PFSK-1 (cell line): ENCODE measurements around the gene CLEC4F.

Experiments used
- FOXP2 ChIP-seq: optimal IDR thresholded peaks from 2 replicates; pipeline ENCODE3; 2011; ENCODE audit warnings: borderline replicate concordance, control low read depth, inconsistent platforms; ENCODE audit not compliant: insufficient read depth; ENCODE audit errors: extremely low read length, extremely low read depth
- POLR2AphosphoS5 ChIP-seq: IDR thresholded peaks from 2 replicates; pipeline ENCODE4 v1.6.1; 2012; ENCODE audit warnings: low read depth, mild to moderate bottlenecking, control low read depth, low read length, moderate library complexity
- REST ChIP-seq, 2 experiments: IDR thresholded peaks; 2 replicates each; pipeline versions ENCODE4 v1.6.1 to v1.8.0; 2011 to 2012; ENCODE audit warnings: low read depth in 2 of 2, low read length in 2 of 2, control low read depth in 1 of 2, inconsistent platforms in 1 of 2, mild to moderate bottlenecking in 1 of 2, moderate library complexity in 1 of 2; ENCODE audit not compliant: insufficient read depth in 1 of 2
- SIN3A ChIP-seq: IDR thresholded peaks from 2 replicates; pipeline ENCODE4 v1.6.1; 2012; ENCODE audit warnings: mild to moderate bottlenecking, low read length, moderate library complexity, borderline replicate concordance; ENCODE audit not compliant: insufficient read depth
- TAF1 ChIP-seq: IDR thresholded peaks from 2 replicates; pipeline ENCODE4 v1.6.1; 2012; ENCODE audit warnings: low read length, control low read depth, borderline replicate concordance; ENCODE audit not compliant: insufficient read depth

- TF ChIP-seq POLR2AphosphoS5 = no peak
- TF ChIP-seq SIN3A = no peak
- TF ChIP-seq REST (IDR thresholded peaks at IDR 0.05; ENCODE audit: insufficient read depth in 1 of 2, low read depth in 2 of 2, low read length in 2 of 2) = no peak
- TF ChIP-seq TAF1 = no peak
- no peak for TF ChIP-seq FOXP2
Measured at GRCh38 chr2:70816726-70817125, 3.7 kb downstream of the CLEC4F start.
